Right renal cortex interstitium (tissue), 3 donors: ENCODE results near the gene SSR3. TPM values are rescaled to one million over a fixed set of nuclear protein-coding genes. Genes with fewer than 3 reads are reported as not detected.

Source experiments
- DNase-seq, 3 donors: peaks; one replicate each; pipeline ENCODE4 v3.0.0-alpha.2; 2013; ENCODE audit warnings: low read depth in 3 of 3, low spot score in 2 of 3
- polyA plus RNA-seq, 3 donors: library from polyadenylated mRNA; unstranded; fragments of 120-200 nt; gene quantifications; one replicate each; pipeline ENCODE4 v1.2.1, GENCODE V29; 2013; ENCODE audit not compliant: insufficient read length in 3 of 3

Gene SSR3
- polyA plus RNA-seq, 3 donors, result 160 to 171 (median 160) TPM

DNA sequence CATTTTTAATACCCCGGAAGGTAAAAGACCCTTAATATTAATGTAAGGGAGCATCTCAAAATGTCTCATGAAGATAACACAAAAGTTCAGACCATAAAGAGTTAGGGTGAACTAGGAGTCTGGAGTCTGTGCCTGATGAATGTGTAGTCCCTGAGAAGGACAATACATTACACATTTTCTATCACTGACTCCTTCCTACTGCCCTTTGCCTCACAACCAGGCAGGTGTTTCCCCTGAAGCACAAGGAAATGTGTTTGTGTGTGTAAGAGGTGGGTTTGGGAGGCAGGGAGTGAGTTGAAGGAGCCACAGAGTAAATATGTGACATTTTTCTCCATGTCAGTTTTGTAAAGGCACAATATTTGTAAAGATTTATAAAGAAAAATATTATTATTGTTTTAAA lies 59.1 kb downstream of the SSR3 start:
- no peak for DNase-seq

DNA sequence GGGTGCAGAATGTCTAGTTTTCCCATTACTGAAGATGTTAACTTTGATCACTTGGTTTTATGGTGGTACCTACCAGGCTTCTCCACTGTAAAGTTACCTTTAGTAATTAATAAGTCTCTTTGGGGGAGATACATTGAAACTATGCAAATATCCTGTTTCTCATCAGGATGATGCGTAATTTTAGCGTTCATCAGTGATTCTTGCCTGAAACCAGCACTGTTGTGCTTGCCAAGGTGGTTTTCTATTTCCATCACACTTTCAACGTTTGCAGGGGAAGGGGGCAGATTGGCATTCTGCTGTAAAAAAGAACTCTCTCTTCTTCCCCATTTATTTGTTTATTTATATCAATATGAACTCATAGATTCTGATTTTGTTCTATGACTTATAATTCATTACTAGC lies 61.0 kb downstream of the SSR3 start:
- DNase-seq, result no peak

DNA sequence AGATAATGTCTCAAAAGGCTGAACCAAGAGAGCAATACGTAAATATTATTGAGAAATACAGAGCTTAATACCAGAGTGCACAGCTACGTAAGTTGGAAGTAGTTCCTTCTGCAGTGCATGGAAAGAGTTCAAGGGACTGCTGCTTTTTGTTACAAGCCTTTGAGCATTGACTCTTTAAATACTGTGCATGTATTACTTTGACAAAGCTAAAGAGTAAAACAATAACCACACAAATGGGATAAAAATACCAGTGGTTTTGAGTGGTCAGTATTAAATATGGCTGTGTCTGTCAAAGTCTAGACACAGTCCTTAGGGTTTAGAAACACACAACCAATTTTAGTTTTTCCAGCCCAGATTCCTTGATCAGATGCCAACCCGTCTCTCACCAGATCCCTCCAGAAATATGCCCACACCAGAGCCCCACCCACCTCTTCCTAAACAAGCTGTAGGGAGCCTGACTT lies 62.1 kb downstream of the SSR3 start:
- DNase-seq, result no peak

DNA sequence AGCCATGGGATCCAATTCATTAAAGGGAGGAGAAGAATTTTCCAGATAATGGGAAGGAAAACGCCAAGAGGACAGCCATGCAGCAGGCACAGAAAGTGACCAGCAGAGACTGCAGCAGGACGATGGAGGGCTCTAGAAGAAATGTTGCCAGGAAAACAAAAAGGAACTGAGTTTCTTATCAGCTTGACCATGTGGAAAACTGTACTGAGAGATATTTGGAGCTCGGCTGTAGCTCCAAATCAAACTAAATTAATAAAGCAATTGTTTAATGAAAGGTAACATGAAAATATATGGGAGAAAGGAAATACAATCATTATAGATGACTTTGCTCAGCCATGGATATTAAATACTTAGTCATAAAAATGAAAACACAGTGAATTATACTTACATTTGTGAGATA lies 63.7 kb downstream of the SSR3 start:
- DNase-seq, result no peak

Other genes starting within 250 kb of the SSR3 start
- 10 to 100 TPM; 26.9 to 28.3 (median 27.6) TPM for gene TIPARP, start 119.5 kb upstream of the SSR3 start, polyA plus RNA-seq